ENCODE measurements around the gene SSH3.

SSH3 gene

GRCh38 chr11:67291481-67292381 is 11.6 kb upstream of the SSH3 start:
- no peak overlapping the region for H3K9ac ChIP-seq (ENCODE audit: low read length)
- H3K79me2 ChIP-seq (ENCODE audit: insufficient read depth, low read length), result peaks cover 7% of the 10 kb centered on the region; the same call in 1 of the 2 replicates
- no peak overlapping the region for H2AFZ ChIP-seq (ENCODE audit: low read depth, low read length, severe bottlenecking)
- TF ChIP-seq CTCF (IDR thresholded peaks at IDR 0.05; ENCODE audit: insufficient read depth, low read length, poor library complexity, severe bottlenecking), result no peak
- H3K4me3 ChIP-seq (ENCODE audit: insufficient read depth, low read length, poor library complexity, severe bottlenecking), result no peak overlapping the region
- H3F3A ChIP-seq (ENCODE audit: insufficient read depth), result peaks cover 23% of the 10 kb centered on the region
- H3K36me3 ChIP-seq (ENCODE audit: low read length), result peaks cover 25% of the 10 kb centered on the region
- H3K9me2 ChIP-seq (replicated peaks; ENCODE audit: insufficient read depth, low read length), result no peaks in the 10 kb centered on the region
- no peaks in the 10 kb centered on the region for H4K20me1 ChIP-seq (ENCODE audit: low read depth, low read length)
- no peak overlapping the region for H3K27ac ChIP-seq (ENCODE audit: low read depth, low read length)
- H3K27me3 ChIP-seq (ENCODE audit: low read length), result no peaks in the 10 kb centered on the region
- no peak overlapping the region for H3K4me2 ChIP-seq (ENCODE audit: low read depth, low read length, poor library complexity, severe bottlenecking)
- no peaks in the 10 kb centered on the region for H3K9me3 ChIP-seq (ENCODE audit: insufficient read depth, low read length)

GRCh38 chr11:67292671-67293070 is 10.7 kb upstream of the SSH3 start:
- Histone ChIP-seq H3K9me3 (ENCODE audit: insufficient read depth, low read length) (no peaks in the 10 kb centered on the region), H3K4me3 (ENCODE audit: insufficient read depth, low read length, poor library complexity, severe bottlenecking) (no peak overlapping the region), H3K36me3 (ENCODE audit: low read length) (peaks cover 25% of the 10 kb centered on the region), H2AFZ (ENCODE audit: low read depth, low read length, severe bottlenecking) (no peak overlapping the region), H3K27me3 (ENCODE audit: low read length) (no peaks in the 10 kb centered on the region), H3K9ac (ENCODE audit: low read length) (no peak overlapping the region), H3K4me2 (ENCODE audit: low read depth, low read length, poor library complexity, severe bottlenecking) (no peak overlapping the region), H3K9me2 (replicated peaks; ENCODE audit: insufficient read depth, low read length) (no peaks in the 10 kb centered on the region), H3K79me2 (ENCODE audit: insufficient read depth, low read length) (peaks cover 7% of the 10 kb centered on the region; the same call in 1 of the 2 replicates), H3F3A (ENCODE audit: insufficient read depth) (peaks cover 13% of the 10 kb centered on the region), H3K27ac (ENCODE audit: low read depth, low read length) (no peak overlapping the region), H4K20me1 (ENCODE audit: low read depth, low read length) (no peaks in the 10 kb centered on the region)
- TF ChIP-seq CTCF (IDR thresholded peaks at IDR 0.05; ENCODE audit: insufficient read depth, low read length, poor library complexity, severe bottlenecking) (no peak), EZH2phosphoT487 (conservative IDR thresholded peaks at IDR 0.05; ENCODE audit: low read length) (no peak)

GRCh38 chr11:67293090-67293489 is 10.2 kb upstream of the SSH3 start:
- Histone ChIP-seq H4K20me1 (ENCODE audit: low read depth, low read length) (no peaks in the 10 kb centered on the region), H3K36me3 (ENCODE audit: low read length) (peaks cover 25% of the 10 kb centered on the region), H3K9me3 (ENCODE audit: insufficient read depth, low read length) (no peaks in the 10 kb centered on the region), H3K4me3 (ENCODE audit: insufficient read depth, low read length, poor library complexity, severe bottlenecking) (no peak overlapping the region), H3K9ac (ENCODE audit: low read length) (no peak overlapping the region), H2AFZ (ENCODE audit: low read depth, low read length, severe bottlenecking) (no peak overlapping the region), H3K27me3 (ENCODE audit: low read length) (no peaks in the 10 kb centered on the region), H3K27ac (ENCODE audit: low read depth, low read length) (no peak overlapping the region), H3K79me2 (ENCODE audit: insufficient read depth, low read length) (peaks cover 7% of the 10 kb centered on the region; the same call in 1 of the 2 replicates), H3F3A (ENCODE audit: insufficient read depth) (peaks cover 9% of the 10 kb centered on the region), H3K4me2 (ENCODE audit: low read depth, low read length, poor library complexity, severe bottlenecking) (no peak overlapping the region), H3K9me2 (replicated peaks; ENCODE audit: insufficient read depth, low read length) (no peaks in the 10 kb centered on the region)
- TF ChIP-seq CTCF (IDR thresholded peaks at IDR 0.05; ENCODE audit: insufficient read depth, low read length, poor library complexity, severe bottlenecking), result no peak
- TF ChIP-seq EZH2phosphoT487 (conservative IDR thresholded peaks at IDR 0.05; ENCODE audit: low read length), result no peak

All from SU-DHL-6 (cell line).